ENCODE measurements around the gene UBE2Z. TPM values are rescaled to one million over a fixed set of nuclear protein-coding genes. Genes with fewer than 3 reads are reported as not detected.
A peak's percentile ranks its signal among the peaks of the same experiment; 100 is the strongest.
"Not testable (repeated sequence)": the region's sequence is repeated elsewhere in the genome, so short reads cannot be mapped to it uniquely, and the experiment has no call there.

UBE2Z gene
- polyA plus RNA-seq, 1 donor = 105 TPM

DNA sequence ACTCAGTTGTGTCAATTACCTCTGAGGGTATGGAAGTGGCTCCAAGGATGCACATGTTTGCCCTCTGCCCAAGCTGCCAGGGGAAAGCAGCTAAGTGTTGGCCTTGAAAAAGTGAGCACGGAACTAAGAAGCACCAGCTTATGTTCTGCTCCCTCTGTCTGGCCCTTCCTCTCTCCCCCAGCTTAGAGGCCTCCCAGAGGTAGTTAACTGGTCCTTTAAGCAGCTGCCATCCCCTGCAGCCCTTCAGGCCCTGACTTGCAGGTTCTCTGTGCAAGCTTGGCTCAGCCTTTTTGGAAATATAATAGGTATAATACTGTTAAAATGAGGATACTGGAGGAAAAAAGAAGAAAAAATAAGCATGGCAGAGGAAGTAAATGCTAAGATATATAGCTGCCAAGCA, 7.0 kb upstream of the UBE2Z start:
- DNase-seq = no peak

DNA sequence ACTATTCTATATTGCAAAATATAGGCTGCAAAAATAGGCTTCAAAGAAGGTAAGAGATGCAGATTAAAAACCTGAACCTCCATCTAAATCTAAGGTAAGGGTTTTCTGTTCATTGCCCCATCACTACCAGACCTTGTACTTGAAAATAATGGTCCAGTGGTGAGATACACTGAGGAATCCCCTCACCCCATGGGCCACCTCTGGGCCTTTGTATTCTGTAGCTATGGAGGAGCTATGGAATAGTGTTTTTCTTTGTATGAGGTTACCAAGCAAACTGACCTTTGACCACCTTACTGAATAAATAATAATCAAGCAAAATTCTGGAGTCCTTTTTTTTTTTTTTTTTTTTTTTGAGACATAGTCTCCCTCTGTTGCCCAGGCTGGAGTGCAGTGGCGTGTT, 4.8 kb upstream of the UBE2Z start:
- no peak for DNase-seq

DNA sequence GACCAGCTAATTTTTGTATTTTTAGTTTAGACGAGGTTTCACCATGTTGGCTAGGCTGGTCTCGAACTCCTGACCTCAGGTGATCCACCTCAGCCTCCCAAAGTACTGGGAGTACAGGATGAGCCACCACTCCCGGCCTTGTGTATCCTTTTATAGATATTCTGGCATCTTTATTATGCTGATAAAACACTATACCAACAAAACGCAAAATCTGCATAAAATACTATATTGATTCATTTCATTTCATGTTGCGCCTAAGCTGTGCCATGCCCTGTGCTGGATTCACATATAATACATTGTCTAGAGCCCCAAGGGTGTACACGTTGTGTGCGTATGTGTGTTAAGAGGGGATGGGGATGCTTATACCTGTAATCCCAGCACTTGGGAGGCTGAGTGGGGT, 3.8 kb upstream of the UBE2Z start:
- DNase-seq = no peak

DNA sequence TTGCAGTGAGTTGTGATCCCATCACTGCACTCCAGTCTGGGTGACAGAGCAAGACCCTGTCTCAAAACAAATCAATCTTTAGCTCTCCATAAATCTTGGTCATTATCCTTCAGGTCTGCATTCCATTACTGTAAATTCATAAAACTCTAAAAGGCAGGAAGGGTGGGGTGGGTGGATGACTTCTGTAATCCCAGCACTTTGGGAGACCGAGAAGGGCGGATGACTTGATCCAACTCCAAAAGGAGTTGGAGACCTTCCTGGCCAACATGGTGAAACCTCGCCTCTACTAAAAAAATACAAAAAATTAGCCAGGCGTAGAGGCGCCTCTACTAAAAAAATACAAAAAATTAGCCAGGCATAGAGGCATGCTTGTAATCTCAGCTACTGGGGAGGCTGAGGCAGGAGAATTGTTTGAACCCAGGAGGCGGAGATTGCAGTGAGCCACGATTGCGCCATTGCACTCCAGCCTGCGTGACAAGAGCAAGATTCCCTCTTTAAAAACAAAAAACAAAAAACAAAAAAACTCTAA, 2.2 kb upstream of the UBE2Z start:
- no peak for DNase-seq

DNA sequence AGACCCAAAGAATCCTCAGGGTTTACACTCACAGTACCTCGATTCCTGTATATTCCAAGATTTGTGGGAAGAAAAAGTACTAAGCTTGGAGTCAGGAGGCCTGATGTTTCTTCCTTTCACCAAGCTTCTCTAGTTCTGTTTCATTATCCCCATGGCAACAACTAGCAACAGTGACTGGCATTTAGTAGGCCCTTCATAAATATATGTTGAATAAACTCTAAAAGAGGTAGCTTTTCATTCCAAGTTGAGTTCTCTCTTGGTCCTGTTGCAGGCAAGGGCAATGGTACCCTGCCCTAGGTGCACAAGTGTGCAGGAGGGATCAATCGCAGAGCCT, 527 bp upstream of the UBE2Z start:
- peak; percentile 42 for DNase-seq

DNA sequence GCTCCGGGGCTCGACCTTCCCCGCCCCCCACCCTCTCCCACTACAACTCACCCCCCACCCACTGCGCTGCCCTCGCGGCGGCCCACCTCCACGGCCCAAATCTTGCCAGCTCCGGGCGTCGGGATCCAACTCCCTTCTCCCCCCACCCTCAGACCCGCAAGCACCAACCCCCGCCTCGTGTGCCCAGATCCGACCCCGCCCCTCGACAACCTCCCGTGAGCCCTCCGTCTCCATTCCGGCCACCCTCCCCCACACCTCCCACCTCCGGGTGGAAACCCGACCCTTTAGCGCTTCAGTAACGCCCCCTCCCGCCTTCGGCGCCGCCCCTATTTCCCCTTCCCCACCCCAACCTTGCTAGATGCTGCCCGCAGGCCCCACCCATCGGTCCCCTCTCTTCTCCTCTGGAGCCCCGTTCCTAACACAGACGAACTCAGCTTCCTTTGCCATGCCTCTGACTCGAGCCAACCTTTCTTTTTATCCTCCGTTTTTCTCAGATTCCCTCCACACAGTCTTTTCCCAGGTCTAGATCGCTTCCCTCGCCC, 717 bp downstream of the UBE2Z start:
- peak; percentile 88 for DNase-seq

DNA sequence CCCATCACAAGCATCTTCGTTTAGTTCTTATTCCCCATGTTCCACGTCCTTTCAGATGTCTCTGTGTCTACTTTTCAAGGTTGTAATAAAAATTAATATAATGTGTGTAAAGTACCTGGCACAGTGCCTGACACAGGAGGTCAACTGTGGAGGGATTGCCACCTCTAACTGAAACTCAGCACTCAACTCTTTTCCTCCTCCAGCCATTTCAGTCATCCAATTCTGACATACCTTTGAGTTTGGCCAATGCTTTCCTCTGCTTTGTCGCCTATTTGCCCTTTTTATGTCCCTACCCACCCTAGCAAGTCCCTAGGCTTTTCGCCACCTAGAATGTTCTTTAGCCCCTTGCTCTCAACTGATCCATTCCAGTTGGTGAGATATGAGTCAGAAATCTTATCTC, 1.6 kb downstream of the UBE2Z start:
- DNase-seq = no peak

DNA sequence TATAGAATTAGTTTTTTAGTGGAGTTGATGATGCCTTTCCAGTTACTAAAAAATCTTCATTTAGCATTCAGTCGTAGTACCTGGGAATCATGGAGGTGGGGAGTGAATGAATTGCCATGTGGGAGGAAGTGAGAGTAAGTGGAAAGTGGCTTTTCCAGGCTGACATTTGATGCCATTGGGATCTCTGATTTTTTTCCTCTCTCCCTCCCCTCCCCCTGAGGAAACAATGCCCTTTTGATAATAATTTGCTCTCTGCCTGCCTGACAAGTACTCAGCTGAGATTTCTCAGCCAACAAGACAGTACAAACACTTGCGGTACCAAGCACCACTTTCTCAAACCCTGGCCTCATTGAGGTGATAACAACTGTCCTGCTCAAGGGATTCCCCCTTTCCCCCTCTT, 2.2 kb downstream of the UBE2Z start:
- DNase-seq = no peak

DNA sequence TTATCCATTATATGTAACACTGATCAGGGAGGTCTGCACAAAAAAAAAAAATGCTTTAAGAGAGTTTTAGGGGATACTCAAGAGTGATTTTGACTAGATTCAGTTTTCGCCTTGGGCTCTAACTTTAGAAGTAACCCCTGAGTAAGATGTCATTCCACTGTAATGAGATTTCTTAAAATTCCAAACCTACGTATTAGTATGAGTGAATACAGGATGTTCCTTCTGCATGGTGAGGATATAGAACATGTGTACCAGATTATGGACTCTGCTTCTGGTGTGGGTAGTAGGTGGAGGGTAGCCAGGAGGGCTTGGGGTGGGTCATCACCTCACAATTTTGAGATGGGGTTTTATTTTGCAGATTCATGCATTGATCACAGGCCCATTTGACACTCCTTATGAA, 4.3 kb downstream of the UBE2Z start:
- DNase-seq = no peak

DNA sequence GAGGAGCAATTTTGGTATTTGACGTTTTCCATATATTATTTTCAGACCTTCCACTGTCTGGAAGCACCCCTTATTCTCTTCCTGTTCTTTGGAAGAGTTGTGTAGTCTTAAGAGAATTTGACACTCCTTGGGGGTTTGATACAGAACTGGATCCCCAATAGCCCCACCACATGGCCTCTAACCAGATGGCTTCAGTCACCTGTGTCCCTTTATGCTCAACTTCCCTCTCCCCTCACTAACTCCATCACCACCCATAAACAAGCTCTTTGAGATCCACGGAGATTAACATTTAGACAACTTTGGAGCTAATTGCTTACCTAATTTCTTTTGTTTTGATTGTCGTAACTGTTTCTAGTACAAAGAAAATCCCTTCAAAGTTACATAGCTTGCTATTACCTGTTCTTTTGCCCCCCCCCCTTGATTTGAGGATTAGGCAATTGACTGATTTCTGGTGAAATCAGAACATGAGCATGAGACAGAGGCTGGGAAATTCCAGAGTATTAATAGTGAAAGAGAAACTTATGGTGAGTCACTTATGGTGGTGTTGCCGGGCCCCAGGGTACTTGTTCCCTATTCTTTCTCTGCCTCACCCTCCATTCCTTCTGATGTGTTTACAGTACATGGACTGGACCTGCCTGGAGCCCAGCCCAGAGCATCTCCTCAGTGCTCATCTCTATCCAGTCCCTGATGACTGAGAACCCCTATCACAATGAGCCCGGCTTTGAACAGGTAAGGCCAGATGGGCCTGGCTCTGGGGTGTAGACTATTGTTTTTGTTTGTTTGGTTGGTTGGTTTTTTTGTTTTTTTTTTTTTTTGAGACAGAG, 7.5 kb downstream of the UBE2Z start:
- DNase-seq = no peak

DNA sequence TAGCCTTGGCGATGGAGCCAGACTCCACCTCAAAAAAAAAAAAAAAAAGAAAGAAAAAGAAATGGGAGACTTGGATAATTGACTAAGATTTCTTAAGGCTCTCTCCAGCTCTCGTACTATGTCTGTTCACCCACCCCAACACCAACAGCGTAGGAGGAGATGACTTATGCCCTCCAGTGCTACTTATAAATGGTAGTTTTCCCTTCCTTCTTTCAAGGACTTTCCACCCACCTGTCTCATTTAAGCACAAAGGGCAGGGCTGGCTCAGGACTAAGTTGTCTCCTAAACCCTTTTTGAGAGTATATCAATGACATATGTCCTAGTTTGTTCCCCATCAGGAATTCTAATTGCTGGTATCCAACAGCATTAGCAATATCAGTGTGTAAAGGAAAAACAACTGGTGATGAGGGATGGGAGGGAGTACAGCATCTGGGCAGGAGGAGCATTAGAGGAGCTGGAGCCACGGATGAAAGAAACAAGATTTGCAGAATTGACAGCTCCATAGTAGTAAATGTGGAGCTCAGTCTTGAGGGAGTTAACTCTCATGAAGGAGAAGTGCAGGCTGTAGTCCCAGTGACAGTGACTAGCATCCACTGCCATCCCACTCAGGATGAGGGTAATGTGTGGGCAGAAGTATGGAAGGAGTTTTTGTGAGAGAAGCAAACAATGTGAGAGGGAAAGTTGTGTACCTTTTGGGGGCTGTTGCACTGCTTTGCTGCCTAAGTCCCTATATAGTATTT, 17.2 kb downstream of the UBE2Z start:
- no peak for DNase-seq

DNA sequence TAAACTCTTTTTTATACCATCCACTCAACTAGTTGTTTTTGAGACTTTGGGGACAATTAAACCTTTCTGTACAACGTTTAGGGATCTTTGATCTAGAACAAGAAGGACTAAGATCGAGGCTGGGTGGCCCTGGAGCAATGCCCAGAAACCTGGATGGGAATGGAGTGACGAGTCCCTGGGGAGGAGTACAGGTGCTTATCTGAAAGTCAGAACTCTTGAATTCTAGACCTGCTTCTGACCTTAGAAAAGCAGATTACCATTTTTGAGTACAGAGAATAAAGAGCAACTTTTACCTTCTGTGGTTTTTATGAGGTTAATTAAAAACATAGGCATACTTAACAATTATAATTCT, 17.8 kb downstream of the UBE2Z start:
- no peak for DNase-seq

DNA sequence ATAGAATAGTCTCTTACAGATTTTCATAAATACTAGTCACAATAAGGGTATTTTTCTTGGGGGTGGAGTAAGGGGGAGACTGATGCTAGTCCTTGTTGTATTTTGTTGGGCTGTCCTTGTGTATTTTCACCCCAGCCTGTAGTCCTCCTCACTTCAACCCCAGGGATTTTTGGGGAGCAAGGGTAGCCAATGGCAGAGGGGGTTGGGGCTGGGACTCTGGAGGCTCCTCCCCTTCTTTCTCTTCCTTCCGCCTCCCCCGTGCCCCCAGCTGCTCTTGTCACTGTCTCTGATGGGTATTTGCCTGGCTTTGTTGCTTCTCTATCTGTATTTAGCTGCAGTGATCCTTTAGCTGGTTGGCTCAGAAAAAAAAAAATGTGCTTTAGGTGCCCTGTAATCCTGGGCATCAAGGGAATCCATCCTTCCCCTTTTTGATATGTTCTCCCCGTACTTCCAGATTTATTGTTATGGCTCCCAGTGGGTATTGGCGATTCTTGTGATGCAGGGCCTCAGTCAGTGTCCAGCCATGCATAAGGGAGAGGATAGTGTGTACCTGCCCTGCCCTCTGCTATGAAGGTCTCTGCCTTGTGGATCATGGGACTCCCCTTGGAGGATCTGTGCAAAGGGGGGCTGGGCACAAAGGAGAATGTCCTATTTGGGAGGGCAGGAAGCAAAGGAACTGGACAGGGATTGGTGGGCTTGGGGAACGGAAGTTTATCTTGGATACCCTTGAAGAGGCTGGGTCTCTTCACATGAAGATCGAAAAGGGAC, 20.0 kb downstream of the UBE2Z start:
- DNase-seq = no peak

DNA sequence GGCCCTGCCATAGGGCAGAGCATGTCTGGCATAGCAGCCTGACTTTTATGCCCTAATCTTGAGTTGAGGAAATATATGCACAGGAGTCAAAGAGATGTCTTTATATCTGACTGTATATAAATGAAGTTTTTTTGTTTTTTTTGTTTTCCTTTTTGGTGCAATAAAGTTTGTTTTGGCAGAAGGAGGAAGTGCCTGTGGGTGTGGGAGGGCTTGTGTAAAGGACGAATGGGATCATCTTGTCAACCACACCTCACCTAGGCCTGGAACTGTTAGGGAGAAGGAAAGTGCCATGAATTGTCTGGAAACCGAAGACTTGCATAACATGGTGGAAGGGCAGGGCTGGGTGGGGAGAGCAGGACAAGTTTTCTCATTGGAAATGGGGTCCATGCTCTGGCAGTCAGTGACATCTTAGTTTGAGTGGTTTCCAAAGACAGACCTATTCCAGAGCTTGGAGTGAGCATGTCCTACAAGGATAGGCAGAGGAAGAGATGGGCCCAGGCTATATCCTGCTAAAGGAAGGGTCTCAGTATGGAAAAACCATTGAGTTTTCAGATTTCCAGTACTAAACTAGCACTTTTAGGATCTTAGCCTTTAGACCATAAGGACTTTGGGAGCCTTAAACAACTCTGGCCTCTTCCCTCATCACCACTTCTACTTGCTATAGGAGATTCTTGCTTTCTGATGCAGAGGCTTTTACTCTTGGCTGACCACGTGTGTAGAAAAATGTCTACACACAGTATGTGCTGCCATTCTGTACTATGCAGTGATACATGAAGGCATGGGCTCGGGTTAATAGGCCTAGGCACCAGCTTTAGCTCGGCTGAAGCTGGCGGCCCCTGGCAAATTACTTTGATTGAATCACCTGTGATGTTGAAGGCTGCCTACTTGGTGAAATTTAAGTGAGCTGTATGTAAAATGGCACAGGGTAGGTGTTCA, 20.9 kb downstream of the UBE2Z start:
- DNase-seq = no peak

DNA sequence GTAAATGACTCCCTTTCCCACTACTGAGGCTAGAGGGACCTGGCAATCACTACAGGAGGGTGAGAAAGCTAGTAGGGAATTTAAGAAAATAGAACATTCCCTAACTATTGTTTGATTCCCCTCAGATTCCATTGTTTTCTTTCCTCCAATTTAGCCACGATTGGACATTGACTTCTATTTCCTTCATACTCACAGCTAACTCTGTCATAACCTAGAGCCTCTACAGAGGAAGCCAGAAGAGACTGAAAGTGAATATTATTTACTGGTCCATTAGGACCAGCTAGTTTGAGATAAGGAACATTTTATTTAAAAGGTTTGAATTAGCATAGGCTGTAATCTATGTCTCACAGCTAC, 21.6 kb downstream of the UBE2Z start:
- DNase-seq = no peak

DNA sequence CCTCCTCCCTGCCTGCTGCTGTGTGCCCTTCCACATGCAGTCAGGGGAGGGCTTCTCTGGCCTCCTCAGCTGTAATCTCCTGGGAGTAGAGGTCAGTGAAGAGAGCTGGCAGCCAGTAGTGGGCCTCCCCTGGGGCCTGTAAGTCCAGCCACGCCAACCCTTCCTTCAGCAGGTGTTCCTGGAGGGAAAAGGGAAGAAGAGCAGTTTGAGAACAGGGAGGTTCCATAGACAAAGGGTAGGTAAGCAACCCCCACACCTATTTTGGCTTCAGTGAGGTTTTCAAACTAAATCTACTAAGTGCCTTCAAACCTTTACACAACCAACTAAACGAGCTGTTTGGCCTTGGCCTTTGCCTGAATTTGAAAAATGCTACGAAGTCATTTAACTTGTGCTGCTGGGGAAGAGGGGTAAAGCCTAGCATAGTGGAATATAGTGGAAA, 22.2 kb downstream of the UBE2Z start:
- DNase-seq = no peak

DNA sequence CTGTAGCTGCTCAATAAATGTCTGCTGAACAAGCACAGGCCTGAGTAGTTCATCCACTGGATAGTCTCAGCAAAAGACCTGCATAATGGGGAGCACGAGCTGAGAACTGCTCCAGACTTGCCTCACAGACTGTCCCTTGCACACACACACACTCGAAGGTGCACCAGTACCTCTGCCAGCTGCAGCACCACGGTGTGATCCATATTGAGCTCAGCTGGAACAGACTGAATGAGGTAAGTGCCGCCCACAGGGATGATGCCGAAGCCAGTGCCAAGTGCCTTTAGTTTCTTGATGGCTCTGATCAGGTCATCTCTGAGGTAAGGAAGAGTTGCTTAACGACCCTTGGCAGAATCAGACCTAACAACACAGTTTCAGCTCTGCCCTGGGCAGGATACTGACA, 24.8 kb downstream of the UBE2Z start:
- no peak for DNase-seq

DNA sequence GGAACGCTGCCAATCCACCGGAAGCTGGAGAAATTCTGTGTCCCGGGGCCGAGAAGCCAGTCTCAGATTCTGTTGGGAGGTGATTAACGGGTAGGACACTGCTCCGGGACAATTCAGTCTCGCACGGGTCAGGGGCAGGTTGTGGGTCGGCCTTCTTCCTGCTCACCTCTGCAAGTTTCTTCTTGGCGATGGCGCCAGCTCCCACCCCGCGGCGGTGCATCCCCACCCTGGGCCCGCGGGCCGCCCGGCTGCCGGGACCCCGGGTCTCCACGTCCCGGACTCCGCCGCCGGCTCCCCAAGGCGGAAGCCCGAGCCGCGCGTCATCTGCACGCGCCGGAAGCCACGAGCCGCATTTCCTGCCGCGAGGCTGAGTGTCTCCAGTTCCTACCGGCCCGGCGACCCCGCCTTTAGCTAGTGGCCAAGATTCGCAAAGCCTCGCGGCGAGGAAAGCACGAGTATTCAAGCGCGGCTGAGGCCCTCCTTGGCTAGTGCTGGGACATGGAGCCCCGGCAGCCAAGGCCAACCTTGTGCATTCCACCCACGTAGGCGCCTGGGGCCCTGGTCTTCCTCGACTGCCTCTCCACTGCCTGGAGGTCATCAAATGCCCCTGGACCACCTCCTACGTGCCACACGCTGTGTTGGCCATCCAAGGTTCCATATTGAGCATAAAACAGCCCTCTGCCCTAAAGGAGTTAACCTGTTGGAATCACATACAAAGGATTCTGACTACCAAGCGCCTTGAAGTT, 36.5 kb downstream of the UBE2Z start, which contains the start of gene SNF8:
SNF8 (minus strand) TSS at position 328 of the 746 bp plus-strand sequence; CDS start at position 220, 108 bp downstream.
- DNase-seq = peak; percentile 92

DNA sequence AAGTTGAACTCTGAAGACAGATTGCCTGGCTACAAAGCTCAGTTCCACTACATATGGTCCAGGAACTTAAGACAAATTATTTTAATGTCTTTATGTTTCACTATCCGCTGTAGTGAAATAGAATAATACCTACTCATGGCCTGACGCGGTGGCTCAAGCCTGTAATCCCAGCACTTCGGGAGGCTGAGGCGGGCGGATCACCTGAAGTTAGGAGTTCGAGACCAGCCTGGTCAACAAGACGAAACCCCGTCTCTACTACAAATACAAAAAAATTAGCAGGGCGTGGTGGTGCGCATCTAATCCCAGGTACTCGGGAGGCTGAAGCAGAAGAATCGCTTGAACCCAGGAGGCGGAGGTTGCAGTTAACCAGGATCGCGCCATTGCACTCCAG, 37.0 kb downstream of the UBE2Z start:
- not testable (repeated sequence) for DNase-seq

DNA sequence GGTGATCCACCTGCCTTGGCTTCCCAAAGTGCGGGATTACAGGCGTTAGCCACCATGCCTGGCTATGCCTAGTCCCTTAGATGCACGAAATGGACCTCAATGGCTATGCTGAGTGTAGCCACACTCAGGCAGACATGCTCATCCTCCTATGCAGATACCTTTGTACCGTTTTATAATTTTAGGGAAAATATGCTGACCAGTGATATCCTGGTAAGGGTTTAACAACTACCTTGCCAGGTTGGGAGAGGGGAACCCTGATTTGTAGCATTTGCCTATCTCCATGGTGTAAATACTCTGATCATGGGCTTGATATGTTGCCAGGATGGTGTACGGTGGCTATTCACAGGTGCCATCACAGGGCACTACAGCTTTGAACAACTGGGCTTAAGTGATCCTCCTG, 43.4 kb downstream of the UBE2Z start:
- no peak for DNase-seq

DNA sequence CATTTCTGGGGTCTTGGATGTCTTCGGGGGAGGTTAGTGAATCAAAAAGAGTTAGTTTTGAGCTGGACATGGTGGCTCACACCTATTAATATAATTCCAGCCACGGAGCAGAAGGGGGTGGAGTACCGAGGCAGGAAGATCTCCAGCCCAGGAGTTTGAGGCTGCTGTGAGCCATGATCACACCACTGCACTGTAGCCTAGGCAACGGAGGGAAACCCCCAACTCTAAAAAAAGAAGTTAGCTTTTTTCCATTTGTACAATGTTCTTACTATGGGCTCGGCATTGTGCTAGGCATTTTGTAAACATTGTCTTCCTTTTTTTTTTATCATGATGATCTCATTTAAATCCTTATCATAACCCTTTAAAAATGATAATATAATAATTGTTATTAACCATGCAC, 44.7 kb downstream of the UBE2Z start:
- no peak for DNase-seq
